ENCODE data around the gene DENND5B. TPM values are rescaled to one million over a fixed set of nuclear protein-coding genes. Genes with fewer than 3 reads are reported as not detected.

The DENND5B gene
- total RNA-seq, 1 donor = 18.8 TPM

DNA sequence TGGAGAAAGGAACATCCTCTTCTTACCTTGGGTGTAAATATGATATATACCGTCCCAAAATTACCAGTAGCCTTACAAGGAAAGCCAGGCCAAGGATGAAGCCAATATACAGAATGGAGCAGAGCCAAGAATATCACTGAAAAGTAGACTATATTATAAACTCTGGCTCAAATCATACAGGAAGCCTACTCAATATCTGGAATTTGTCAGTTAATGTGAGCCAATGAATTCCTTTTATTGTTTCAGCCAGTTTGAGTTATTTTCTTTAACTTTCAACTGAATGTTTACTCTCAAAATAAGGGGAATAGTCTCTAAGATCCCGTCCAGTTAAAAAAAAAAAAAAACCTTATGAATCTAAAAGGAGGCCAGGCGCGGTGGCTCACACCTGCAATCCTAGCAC, 9.8 kb upstream of the DENND5B start:
- Histone ChIP-seq H3K9me3 (ENCODE audit: low read depth, low read length) (no peaks in the 10 kb centered on the region), H4K20me1 (ENCODE audit: insufficient read depth, low read length) (no peaks in the 10 kb centered on the region), H2AFZ (ENCODE audit: low read length) (no peak overlapping the region), H3K4me1 (ENCODE audit: insufficient read depth, low read length) (no peaks in the 10 kb centered on the region), H3K27ac (ENCODE audit: low read depth, low read length) (no peak overlapping the region), H3K4me3 (ENCODE audit: insufficient read depth, low read length) (no peak overlapping the region), H3K27me3 (ENCODE audit: insufficient read depth, low read length) (no peaks in the 10 kb centered on the region), H3K4me2 (ENCODE audit: insufficient read depth, low read length) (no peak overlapping the region), H3K36me3 (ENCODE audit: insufficient read depth, low read length) (no peaks in the 10 kb centered on the region), H3K79me2 (ENCODE audit: insufficient read depth, low read length) (no peaks in the 10 kb centered on the region)
- no peak for DNase-seq (ENCODE audit: insufficient read length, low spot score, missing footprints)
- TF ChIP-seq, protein P1, sequence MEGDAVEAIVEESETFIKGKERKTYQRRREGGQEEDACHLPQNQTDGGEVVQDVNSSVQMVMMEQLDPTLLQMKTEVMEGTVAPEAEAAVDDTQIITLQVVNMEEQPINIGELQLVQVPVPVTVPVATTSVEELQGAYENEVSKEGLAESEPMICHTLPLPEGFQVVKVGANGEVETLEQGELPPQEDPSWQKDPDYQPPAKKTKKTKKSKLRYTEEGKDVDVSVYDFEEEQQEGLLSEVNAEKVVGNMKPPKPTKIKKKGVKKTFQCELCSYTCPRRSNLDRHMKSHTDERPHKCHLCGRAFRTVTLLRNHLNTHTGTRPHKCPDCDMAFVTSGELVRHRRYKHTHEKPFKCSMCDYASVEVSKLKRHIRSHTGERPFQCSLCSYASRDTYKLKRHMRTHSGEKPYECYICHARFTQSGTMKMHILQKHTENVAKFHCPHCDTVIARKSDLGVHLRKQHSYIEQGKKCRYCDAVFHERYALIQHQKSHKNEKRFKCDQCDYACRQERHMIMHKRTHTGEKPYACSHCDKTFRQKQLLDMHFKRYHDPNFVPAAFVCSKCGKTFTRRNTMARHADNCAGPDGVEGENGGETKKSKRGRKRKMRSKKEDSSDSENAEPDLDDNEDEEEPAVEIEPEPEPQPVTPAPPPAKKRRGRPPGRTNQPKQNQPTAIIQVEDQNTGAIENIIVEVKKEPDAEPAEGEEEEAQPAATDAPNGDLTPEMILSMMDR (IDR thresholded peaks at IDR 0.05; ENCODE audit: extremely low read depth, low read depth, low read length) = no peak

- H3K4me3 ChIP-seq (ENCODE audit: insufficient read depth, low read length) = no peak overlapping the region
- H3K9me3 ChIP-seq (ENCODE audit: low read depth, low read length) = no peaks in the 10 kb centered on the region
- H3K27me3 ChIP-seq (ENCODE audit: insufficient read depth, low read length) = no peaks in the 10 kb centered on the region
- H4K20me1 ChIP-seq (ENCODE audit: insufficient read depth, low read length) = no peaks in the 10 kb centered on the region
- no peak overlapping the region for H2AFZ ChIP-seq (ENCODE audit: low read length)
- H3K36me3 ChIP-seq (ENCODE audit: insufficient read depth, low read length) = no peaks in the 10 kb centered on the region
- TF ChIP-seq, protein P1 (IDR thresholded peaks at IDR 0.05; ENCODE audit: extremely low read depth, low read depth, low read length) = no peak
- H3K4me2 ChIP-seq (ENCODE audit: insufficient read depth, low read length) = no peak overlapping the region
- no peak overlapping the region for H3K27ac ChIP-seq (ENCODE audit: low read depth, low read length)
- H3K4me1 ChIP-seq (ENCODE audit: insufficient read depth, low read length) = no peaks in the 10 kb centered on the region
- DNase-seq (ENCODE audit: insufficient read length, low spot score, missing footprints) = no peak
- H3K79me2 ChIP-seq (ENCODE audit: insufficient read depth, low read length) = no peaks in the 10 kb centered on the region
Observed at GRCh38 chr12:31600252-31600651, 9.3 kb upstream of the DENND5B start.

- Histone ChIP-seq H2AFZ (ENCODE audit: low read length) (no peak overlapping the region), H3K4me1 (ENCODE audit: insufficient read depth, low read length) (no peaks in the 10 kb centered on the region), H3K27me3 (ENCODE audit: insufficient read depth, low read length) (no peaks in the 10 kb centered on the region), H3K36me3 (ENCODE audit: insufficient read depth, low read length) (no peaks in the 10 kb centered on the region), H3K4me3 (ENCODE audit: insufficient read depth, low read length) (no peak overlapping the region), H3K4me2 (ENCODE audit: insufficient read depth, low read length) (no peak overlapping the region), H3K9me3 (ENCODE audit: low read depth, low read length) (no peaks in the 10 kb centered on the region), H4K20me1 (ENCODE audit: insufficient read depth, low read length) (no peaks in the 10 kb centered on the region), H3K79me2 (ENCODE audit: insufficient read depth, low read length) (no peaks in the 10 kb centered on the region), H3K27ac (ENCODE audit: low read depth, low read length) (no peak overlapping the region)
- TF ChIP-seq, protein P1 (IDR thresholded peaks at IDR 0.05; ENCODE audit: extremely low read depth, low read depth, low read length) = no peak
- DNase-seq (ENCODE audit: insufficient read length, low spot score, missing footprints) = no peak
Observed at GRCh38 chr12:31599053-31599452, 8.1 kb upstream of the DENND5B start.

DNA sequence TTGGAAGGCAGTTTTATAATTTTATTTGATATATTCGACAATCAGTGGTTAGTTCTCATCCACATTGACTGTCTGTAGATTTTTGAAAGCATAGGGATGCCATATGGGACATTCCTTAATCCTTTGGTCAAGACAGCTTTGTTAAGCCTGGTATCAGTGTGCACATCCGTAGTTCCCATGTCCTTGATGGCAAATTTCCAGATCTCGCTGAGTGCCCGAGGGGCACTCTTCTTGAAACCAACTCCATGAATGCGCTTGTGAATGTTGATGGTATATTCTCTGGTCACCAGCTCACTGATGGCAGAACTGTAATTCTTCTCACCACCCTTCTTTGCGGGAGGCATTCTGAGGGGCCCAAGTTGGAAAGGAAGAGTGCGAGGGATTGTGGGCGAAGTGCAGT, 6.1 kb upstream of the DENND5B start:
- TF ChIP-seq, protein P1 (IDR thresholded peaks at IDR 0.05; ENCODE audit: extremely low read depth, low read depth, low read length) = no peak
- no peak for DNase-seq (ENCODE audit: insufficient read length, low spot score, missing footprints)
- Histone ChIP-seq H3K4me2 (ENCODE audit: insufficient read depth, low read length) (no peak overlapping the region), H3K27ac (ENCODE audit: low read depth, low read length) (no peak overlapping the region), H4K20me1 (ENCODE audit: insufficient read depth, low read length) (no peaks in the 10 kb centered on the region), H3K36me3 (ENCODE audit: insufficient read depth, low read length) (no peaks in the 10 kb centered on the region), H3K9me3 (ENCODE audit: low read depth, low read length) (no peaks in the 10 kb centered on the region), H3K4me1 (ENCODE audit: insufficient read depth, low read length) (no peaks in the 10 kb centered on the region), H3K27me3 (ENCODE audit: insufficient read depth, low read length) (no peaks in the 10 kb centered on the region), H3K79me2 (ENCODE audit: insufficient read depth, low read length) (no peaks in the 10 kb centered on the region), H3K4me3 (ENCODE audit: insufficient read depth, low read length) (no peak overlapping the region), H2AFZ (ENCODE audit: low read length) (no peak overlapping the region)
